ENCODE results near the gene CRB3. TPM values are rescaled to one million over a fixed set of nuclear protein-coding genes. Genes with fewer than 3 reads are reported as not detected.

CRB3 gene, protein sequence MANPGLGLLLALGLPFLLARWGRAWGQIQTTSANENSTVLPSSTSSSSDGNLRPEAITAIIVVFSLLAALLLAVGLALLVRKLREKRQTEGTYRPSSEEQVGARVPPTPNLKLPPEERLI
- not detected in 2 replicates for total RNA-seq
- long read RNA-seq: 0 reads

- Mint-ChIP-seq H3K36me3 (ENCODE audit: low read depth) (peaks cover 3% of the 10 kb centered on the region), H3K27ac (ENCODE audit: unreplicated experiment) (no peak within 1 kb of the TSS), H3K4me1 (peaks cover 13% of the 10 kb centered on the region), H3K27me3 (ENCODE audit: low read depth) (peaks cover 74% of the 10 kb centered on the region), H3K4me3 (peak within 1 kb of the TSS; percentile 33), H3K9me3 (no peaks in the 10 kb centered on the region)
- DNase-seq (ENCODE audit: low read depth, low spot score): no peak
- TF ChIP-seq, protein P1, sequence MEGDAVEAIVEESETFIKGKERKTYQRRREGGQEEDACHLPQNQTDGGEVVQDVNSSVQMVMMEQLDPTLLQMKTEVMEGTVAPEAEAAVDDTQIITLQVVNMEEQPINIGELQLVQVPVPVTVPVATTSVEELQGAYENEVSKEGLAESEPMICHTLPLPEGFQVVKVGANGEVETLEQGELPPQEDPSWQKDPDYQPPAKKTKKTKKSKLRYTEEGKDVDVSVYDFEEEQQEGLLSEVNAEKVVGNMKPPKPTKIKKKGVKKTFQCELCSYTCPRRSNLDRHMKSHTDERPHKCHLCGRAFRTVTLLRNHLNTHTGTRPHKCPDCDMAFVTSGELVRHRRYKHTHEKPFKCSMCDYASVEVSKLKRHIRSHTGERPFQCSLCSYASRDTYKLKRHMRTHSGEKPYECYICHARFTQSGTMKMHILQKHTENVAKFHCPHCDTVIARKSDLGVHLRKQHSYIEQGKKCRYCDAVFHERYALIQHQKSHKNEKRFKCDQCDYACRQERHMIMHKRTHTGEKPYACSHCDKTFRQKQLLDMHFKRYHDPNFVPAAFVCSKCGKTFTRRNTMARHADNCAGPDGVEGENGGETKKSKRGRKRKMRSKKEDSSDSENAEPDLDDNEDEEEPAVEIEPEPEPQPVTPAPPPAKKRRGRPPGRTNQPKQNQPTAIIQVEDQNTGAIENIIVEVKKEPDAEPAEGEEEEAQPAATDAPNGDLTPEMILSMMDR (conservative IDR thresholded peaks at IDR 0.05): no peak
These were observed at the start of gene CRB3 for GRCh38 chr19:6464070-6464873. CRB3 (plus strand) TSS chr19:6464271; CDS start chr19:6464702, 431 bp downstream.

GRCh38 chr19:6414793-6415590 is 49.1 kb upstream of the CRB3 start:
- no peak overlapping the region for H3K4me3 Mint-ChIP-seq
- no peaks in the 10 kb centered on the region for H3K4me1 Mint-ChIP-seq
- TF ChIP-seq, protein P1 (conservative IDR thresholded peaks at IDR 0.05): no peak
- H3K27ac Mint-ChIP-seq (ENCODE audit: unreplicated experiment): no peak overlapping the region
- DNase-seq (ENCODE audit: low read depth, low spot score): no peak
- H3K27me3 Mint-ChIP-seq (ENCODE audit: low read depth): no peaks in the 10 kb centered on the region
- H3K36me3 Mint-ChIP-seq (ENCODE audit: low read depth): no peaks in the 10 kb centered on the region
- H3K9me3 Mint-ChIP-seq: no peaks in the 10 kb centered on the region

DNA sequence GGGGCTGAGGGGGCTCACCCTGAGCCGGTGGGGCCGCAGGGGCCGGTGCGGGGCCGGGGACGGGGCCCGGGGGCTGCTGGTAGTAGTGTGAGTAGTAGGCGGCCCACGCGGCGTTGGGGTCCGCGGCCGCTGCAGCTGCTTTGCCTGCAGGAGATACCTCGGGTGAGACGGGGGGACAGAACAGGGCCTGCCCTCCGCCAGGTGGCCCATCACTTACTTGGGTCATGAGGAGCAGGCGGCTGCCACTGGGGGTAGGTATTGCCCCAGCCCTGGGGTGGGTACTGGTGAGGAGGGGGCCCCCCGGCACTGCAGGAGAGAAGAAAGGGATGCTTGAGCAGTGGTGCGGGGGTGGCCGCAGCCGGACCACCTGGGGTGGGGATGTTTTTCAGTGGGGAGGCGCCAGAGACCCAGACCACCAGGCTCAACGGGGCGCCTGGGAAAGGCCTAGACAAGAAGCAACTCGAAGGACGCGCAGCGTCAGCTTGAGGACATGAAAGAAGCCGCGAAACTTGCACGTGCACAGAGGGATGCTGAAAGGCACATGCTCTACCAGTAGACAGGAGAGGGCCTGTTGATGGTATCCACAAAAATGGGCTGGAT is 48.4 kb upstream of the CRB3 start:
- peaks cover 2% of the 10 kb centered on the region for H3K4me1 Mint-ChIP-seq
- H3K4me3 Mint-ChIP-seq: no peak overlapping the region
- TF ChIP-seq, protein P1 (conservative IDR thresholded peaks at IDR 0.05): no peak
- H3K36me3 Mint-ChIP-seq (ENCODE audit: low read depth): peaks cover under 1% of the 10 kb centered on the region
- no peaks in the 10 kb centered on the region for H3K9me3 Mint-ChIP-seq
- no peak overlapping the region for H3K27ac Mint-ChIP-seq (ENCODE audit: unreplicated experiment)
- no peaks in the 10 kb centered on the region for H3K27me3 Mint-ChIP-seq (ENCODE audit: low read depth)
- DNase-seq (ENCODE audit: low read depth, low spot score): no peak

GRCh38 chr19:6416658-6417405 is 47.2 kb upstream of the CRB3 start:
- Mint-ChIP-seq H3K9me3 (no peaks in the 10 kb centered on the region), H3K4me1 (peaks cover 7% of the 10 kb centered on the region), H3K4me3 (no peak overlapping the region), H3K36me3 (ENCODE audit: low read depth) (peaks cover 4% of the 10 kb centered on the region), H3K27me3 (ENCODE audit: low read depth) (no peaks in the 10 kb centered on the region), H3K27ac (ENCODE audit: unreplicated experiment) (no peak overlapping the region)
- TF ChIP-seq, protein P1 (conservative IDR thresholded peaks at IDR 0.05): no peak
- no peak for DNase-seq (ENCODE audit: low read depth, low spot score)

Data from neural crest cell (in vitro differentiated cells).